T-cell (primary cell): Measurements from ENCODE around the gene CCSER1. TPM values are rescaled to one million over a fixed set of nuclear protein-coding genes. Genes with fewer than 3 reads are reported as not detected.

Experiments
- ATAC-seq, 4 experiments: fragments of 200-7000 bp in 3 of 4; fragments of 150-1000 bp in 1 of 4; cut with Tn5 transposase; replicated peaks in 1 of 4; 1 replicate in 3 of 4; 2 replicates in 1 of 4; pipeline ENCODE4 v1.10.0; 2021; ENCODE audit warnings: moderate library complexity in 3 of 4, mild to moderate bottlenecking in 2 of 4, moderate number of reproducible peaks in 1 of 4
- CTCF ChIA-PET, 2 donors: fragments of 300-600 bp; sonication (Branson Sonifier 250); formaldehyde crosslinking; loops; one replicate each; lab custom pipeline; 2022; ENCODE audit warnings: antibody characterized with exemption in 2 of 2; lab: Charles Lee
- POLR2A ChIA-PET, 2 donors: fragments of 300-600 bp; sonication (Branson Sonifier 250); formaldehyde crosslinking; loops; one replicate each; lab custom pipeline; 2022; ENCODE audit warnings: antibody characterized with exemption in 2 of 2; lab: Charles Lee
- DNase-seq, 35 experiments: peaks; one replicate each; pipeline versions ENCODE4 v3.0.0 to v3.0.0-alpha.2; 2013 to 2023
- H3K27ac ChIP-seq: one replicate; pipeline ENCODE4 v1.5.1; 2013; ENCODE audit warnings: low read length
- H3K27me3 ChIP-seq, 2 experiments: replicated peaks in 1 of 2; 1 replicate in 1 of 2; 2 replicates in 1 of 2; pipeline versions ENCODE4 v1.6.1 to v1.7.0; 2013; ENCODE audit warnings: low read length in 1 of 2, mixed read lengths in 1 of 2; ENCODE audit not compliant: control insufficient read depth in 2 of 2, insufficient read depth in 2 of 2; ENCODE audit errors: extremely low read depth in 1 of 2
- H3K36me3 ChIP-seq, 2 donors: 1 replicate in 1 of 2; 2 replicates in 1 of 2; pipeline versions ENCODE4 v1.6.1 to v1.7.0; 2013; ENCODE audit warnings: low read length in 1 of 2; ENCODE audit not compliant: control insufficient read depth in 2 of 2, insufficient read depth in 1 of 2; ENCODE audit errors: extremely low read depth in 1 of 2
- H3K4me1 ChIP-seq, 2 experiments: 1 replicate in 1 of 2; 2 replicates in 1 of 2; pipeline versions ENCODE4 v1.6.1 to v1.7.0; 2013; ENCODE audit warnings: low read length in 2 of 2, mixed read lengths in 1 of 2; ENCODE audit not compliant: insufficient read depth in 2 of 2, control insufficient read depth in 1 of 2; ENCODE audit errors: extremely low read depth in 1 of 2
- H3K4me3 ChIP-seq, 2 donors: 1 replicate in 1 of 2; 2 replicates in 1 of 2; pipeline versions ENCODE4 v1.5.1 to v1.7.0; 2013; ENCODE audit warnings: mild to moderate bottlenecking in 2 of 2, low read length in 1 of 2, moderate library complexity in 1 of 2; ENCODE audit not compliant: control insufficient read depth in 1 of 2; ENCODE audit errors: extremely low read depth in 1 of 2
- H3K9me3 ChIP-seq: 2 replicates; pipeline ENCODE4 v1.7.0; 2013
- H3K27ac Mint-ChIP-seq, 2 donors: one replicate each; pipeline ENCODE4 v1.8.0; 2020 to 2021; ENCODE audit warnings: mild to moderate bottlenecking in 2 of 2, mixed read lengths in 2 of 2
- H3K27me3 Mint-ChIP-seq, 2 donors: one replicate each; pipeline ENCODE4 v1.8.0; 2021 to 2022; ENCODE audit warnings: mixed read lengths in 2 of 2
- H3K36me3 Mint-ChIP-seq: one replicate; pipeline ENCODE4 v1.8.0; 2021; ENCODE audit warnings: mixed read lengths
- H3K4me1 Mint-ChIP-seq, 3 donors: one replicate each; pipeline ENCODE4 v1.8.0; 2020 to 2022; ENCODE audit warnings: mixed read lengths in 3 of 3, mild to moderate bottlenecking in 1 of 3
- H3K4me3 Mint-ChIP-seq, 3 donors: one replicate each; pipeline ENCODE4 v1.8.0; 2020 to 2022; ENCODE audit warnings: mild to moderate bottlenecking in 3 of 3, mixed read lengths in 3 of 3, moderate library complexity in 3 of 3
- H3K9me3 Mint-ChIP-seq, 3 donors: one replicate each; pipeline ENCODE4 v1.8.0; 2020 to 2022; ENCODE audit warnings: mixed read lengths in 3 of 3
- WGBS: methylation state at CpG from one replicate; pipeline ENCODE4 v1.1.5; 2013; ENCODE audit warnings: missing lambda C conversion rate; ENCODE audit not compliant: insufficient coverage; 5-methylcytosine and 5-hydroxymethylcytosine counted together
- total RNA-seq, 35 experiments: library from RNA in 6 of 35; stranded (reverse) in 6 of 35; fragments of 120-200 nt in 1 of 35; gene quantifications; one replicate each; pipeline versions ENCODE4 v1.2.1 to v1.2.4 and lab custom pipeline; 2013 to 2026

CCSER1 gene
- total RNA-seq, 5 donors from 2014 or later (not counting 1 experiment from before 2014, with no cell fraction given) = 0.35 to 1.4 (median 0.98) TPM

DNA sequence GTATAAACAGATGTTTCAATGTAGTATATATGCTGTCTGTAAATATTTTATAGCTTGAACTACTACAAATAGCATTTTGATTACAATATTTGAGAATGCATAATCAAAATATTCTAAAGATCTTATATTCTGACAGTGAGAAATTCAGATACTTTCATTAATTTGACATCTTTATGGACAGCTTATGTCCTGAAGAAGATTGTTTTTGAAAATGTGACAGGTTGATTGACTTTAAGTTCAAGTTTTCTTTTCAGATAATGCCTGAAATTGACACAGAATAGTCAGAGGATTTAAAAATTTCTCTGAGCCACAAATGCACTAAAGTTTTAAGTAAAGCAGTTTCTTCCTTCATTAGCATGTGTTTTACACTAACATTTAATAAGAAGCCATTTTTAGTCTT, 799.8 kb downstream of the CCSER1 start:
- Mint-ChIP-seq H3K27ac (no peak overlapping the region), H3K4me1 (no peaks in the 10 kb centered on the region), H3K4me3 (no peak overlapping the region), H3K27me3 (no peaks in the 10 kb centered on the region), H3K9me3 (peaks cover 0 to 6% (median 3%) of the 10 kb centered on the region in 3 donors), H3K36me3 (no peaks in the 10 kb centered on the region)
- Histone ChIP-seq H3K4me1 (no peaks in the 10 kb centered on the region), H3K4me3 (no peak overlapping the region), H3K27ac (no peak overlapping the region), H3K9me3 (no peaks in the 10 kb centered on the region), H3K27me3 (no peaks in the 10 kb centered on the region), H3K36me3 (no peaks in the 10 kb centered on the region)
- ChIA-PET POLR2A (no interaction called here), CTCF (no interaction called here)
- DNase-seq (no peak), ATAC-seq (no peak)

DNA sequence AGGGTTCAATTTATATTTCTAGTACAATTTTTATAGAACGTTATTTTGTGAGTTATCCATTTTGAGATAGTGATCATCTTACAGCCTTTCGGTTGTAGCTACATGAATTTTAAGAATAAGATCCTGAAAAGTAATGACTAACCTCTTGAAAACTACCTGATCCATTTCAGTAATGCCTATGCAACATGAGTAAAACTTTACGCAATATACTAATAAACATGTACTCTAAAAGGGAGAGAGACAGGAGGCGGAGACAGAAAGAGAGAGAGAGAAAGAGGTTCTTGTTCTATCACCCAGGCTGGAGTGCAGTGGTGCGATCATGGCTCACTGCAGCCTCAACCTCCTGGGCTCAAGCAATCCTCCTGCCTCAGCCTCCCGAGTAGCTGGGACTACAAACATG, 816.1 kb downstream of the CCSER1 start:
- Mint-ChIP-seq H3K4me1 (no peaks in the 10 kb centered on the region), H3K9me3 (peaks cover 4 to 12% (median 7%) of the 10 kb centered on the region in 3 donors), H3K36me3 (no peaks in the 10 kb centered on the region), H3K4me3 (no peak overlapping the region), H3K27me3 (no peaks in the 10 kb centered on the region), H3K27ac (no peak overlapping the region)
- Histone ChIP-seq H3K27ac (no peak overlapping the region), H3K4me3 (no peak overlapping the region), H3K9me3 (no peaks in the 10 kb centered on the region), H3K27me3 (no peaks in the 10 kb centered on the region), H3K4me1 (no peaks in the 10 kb centered on the region), H3K36me3 (no peaks in the 10 kb centered on the region)
- no CpG with 5 or more reads among the region's 6 CpGs for WGBS
- ATAC-seq (no peak), DNase-seq (no peak)
- CTCF ChIA-PET = no interaction called here
- POLR2A ChIA-PET = no interaction called here

DNA sequence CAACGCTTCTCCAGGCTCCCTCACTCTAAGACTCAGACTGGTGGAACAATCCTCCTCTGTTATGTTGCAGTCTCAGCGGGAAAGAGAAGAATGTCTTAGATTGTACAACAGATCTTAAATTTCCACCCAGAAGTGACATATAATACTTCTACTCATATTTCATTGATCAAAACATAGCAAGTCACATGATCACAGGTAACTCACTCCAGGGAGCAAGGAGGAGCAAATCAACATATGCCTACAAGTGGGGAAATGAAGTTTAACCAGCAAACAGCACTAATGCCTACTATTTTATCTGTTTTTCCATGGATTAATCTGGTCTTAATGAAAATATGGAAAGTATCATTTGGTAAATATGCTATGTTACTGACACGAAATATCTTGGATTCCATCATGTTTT, 819.8 kb downstream of the CCSER1 start:
- ATAC-seq = no peak
- H3K4me3 Mint-ChIP-seq = no peak overlapping the region
- ChIA-PET CTCF (no interaction called here), POLR2A (no interaction called here)
- Histone ChIP-seq H3K9me3 (no peaks in the 10 kb centered on the region), H3K4me1 (no peaks in the 10 kb centered on the region), H3K27ac (no peak overlapping the region), H3K4me3 (no peak overlapping the region), H3K36me3 (no peaks in the 10 kb centered on the region), H3K27me3 (no peaks in the 10 kb centered on the region)
- no peaks in the 10 kb centered on the region for H3K27me3 Mint-ChIP-seq
- H3K4me1 Mint-ChIP-seq = no peaks in the 10 kb centered on the region
- no peak for DNase-seq
- no peak overlapping the region for H3K27ac Mint-ChIP-seq
- peaks cover 4 to 12% (median 9%) of the 10 kb centered on the region in 3 donors for H3K9me3 Mint-ChIP-seq
- H3K36me3 Mint-ChIP-seq = no peaks in the 10 kb centered on the region
- WGBS = no CpG with 5 or more reads among the region's 3 CpGs

DNA sequence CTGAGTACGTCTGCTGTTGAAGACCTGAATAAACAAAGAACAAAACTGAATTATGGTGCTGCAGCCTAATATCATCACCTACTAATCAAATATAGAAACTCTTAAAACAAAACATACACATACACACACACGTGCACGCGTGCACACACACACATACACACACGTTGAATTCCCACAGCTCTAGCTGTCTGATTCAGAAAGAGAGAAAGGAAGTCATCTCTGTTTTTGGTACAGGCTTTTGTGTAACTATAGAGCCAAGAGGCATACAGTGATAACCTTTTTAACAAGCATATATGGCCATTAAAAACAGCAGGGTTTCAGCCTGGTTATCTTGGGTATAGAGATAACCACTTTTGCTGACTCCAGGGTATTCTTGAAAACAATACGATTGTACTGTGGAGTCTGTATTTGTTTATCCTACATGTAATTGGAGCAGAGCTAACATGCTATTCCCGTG, 823.2 kb downstream of the CCSER1 start:
- DNase-seq (no peak), ATAC-seq (no peak)
- H3K4me1 Mint-ChIP-seq = no peaks in the 10 kb centered on the region
- Histone ChIP-seq H3K4me3 (no peak overlapping the region), H3K27me3 (no peaks in the 10 kb centered on the region), H3K4me1 (no peaks in the 10 kb centered on the region), H3K27ac (no peak overlapping the region), H3K9me3 (no peaks in the 10 kb centered on the region), H3K36me3 (no peaks in the 10 kb centered on the region)
- H3K36me3 Mint-ChIP-seq = no peaks in the 10 kb centered on the region
- H3K4me3 Mint-ChIP-seq = no peak overlapping the region
- no CpG with 5 or more reads among the region's 7 CpGs for WGBS
- ChIA-PET CTCF (no interaction called here), POLR2A (no interaction called here)
- peaks cover 4 to 7% (median 4%) of the 10 kb centered on the region in 3 donors for H3K9me3 Mint-ChIP-seq
- no peak overlapping the region for H3K27ac Mint-ChIP-seq
- H3K27me3 Mint-ChIP-seq = no peaks in the 10 kb centered on the region

DNA sequence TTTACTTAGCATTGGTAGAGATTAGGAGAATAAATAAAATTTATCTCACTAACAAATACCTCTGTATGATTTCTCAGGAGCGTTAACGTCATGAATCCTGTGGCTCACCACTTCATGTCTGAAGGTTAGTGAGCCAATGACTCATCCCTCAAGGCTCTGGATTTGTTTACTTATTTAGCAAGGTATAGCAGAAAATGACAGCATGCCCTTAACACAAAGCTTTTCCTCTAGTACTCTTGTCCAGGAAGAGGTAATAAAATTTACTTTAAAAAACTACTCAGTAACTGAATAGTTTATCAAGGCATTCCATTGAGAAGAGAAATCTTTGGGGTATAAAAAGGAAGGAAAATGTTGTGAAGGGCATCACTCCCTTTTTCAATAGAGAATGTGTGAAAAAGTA, 823.8 kb downstream of the CCSER1 start:
- no peak for DNase-seq
- no peak overlapping the region for H3K27ac ChIP-seq
- no peak for ATAC-seq
- Mint-ChIP-seq H3K36me3 (no peaks in the 10 kb centered on the region), H3K4me1 (no peaks in the 10 kb centered on the region), H3K27me3 (no peaks in the 10 kb centered on the region), H3K4me3 (no peak overlapping the region), H3K9me3 (peaks cover 4 to 7% (median 4%) of the 10 kb centered on the region in 3 donors), H3K27ac (no peak overlapping the region)
- no peaks in the 10 kb centered on the region for H3K9me3 ChIP-seq
- ChIA-PET POLR2A (no interaction called here), CTCF (no interaction called here)
- WGBS = no CpG with 5 or more reads among the region's 2 CpGs
- H3K36me3 ChIP-seq = no peaks in the 10 kb centered on the region
- no peak overlapping the region for H3K4me3 ChIP-seq
- H3K27me3 ChIP-seq = no peaks in the 10 kb centered on the region
- no peaks in the 10 kb centered on the region for H3K4me1 ChIP-seq

DNA sequence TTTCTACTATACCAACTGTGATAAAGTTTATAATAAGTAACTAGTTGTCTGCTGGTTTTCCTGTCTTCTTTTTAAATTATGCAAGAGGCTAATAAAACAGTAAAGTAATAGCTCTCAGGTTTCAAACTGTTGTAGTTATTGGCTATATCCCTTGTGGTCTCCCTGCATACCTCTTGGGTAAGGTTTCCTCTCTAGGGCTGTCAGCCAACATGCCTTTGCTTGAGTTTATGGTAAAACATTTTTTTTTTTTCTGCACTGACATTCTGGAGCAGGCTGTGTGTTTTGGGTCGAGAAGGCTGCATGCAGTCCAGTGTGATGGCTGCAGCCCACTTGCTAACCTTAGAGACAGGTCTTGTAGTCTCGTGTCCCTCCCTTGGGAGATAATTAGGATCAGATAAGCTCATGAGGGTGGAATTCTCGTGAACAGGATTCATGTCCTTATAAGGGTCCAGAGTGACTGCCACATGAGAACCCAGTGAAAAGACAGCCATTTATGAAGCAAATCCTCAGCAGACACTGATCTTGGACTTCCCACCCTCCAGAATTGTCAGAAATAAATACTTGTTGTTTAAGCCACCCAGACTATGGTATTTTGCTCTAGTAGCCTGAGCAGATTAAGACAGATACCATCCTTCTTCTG, 831.2 kb downstream of the CCSER1 start:
- Mint-ChIP-seq H3K4me1 (no peaks in the 10 kb centered on the region), H3K4me3 (no peak overlapping the region), H3K36me3 (no peaks in the 10 kb centered on the region), H3K27ac (no peak overlapping the region), H3K27me3 (no peaks in the 10 kb centered on the region), H3K9me3 (peaks cover 0 to 4% (median 4%) of the 10 kb centered on the region in 3 donors)
- DNase-seq (no peak), ATAC-seq (no peak)
- ChIA-PET CTCF (interaction anchor here in 1 of 2 donors (0.7 kb wide), 1 partner anchor 93 kb away, joined by 3 read pairs; no protein-coding TSS in a partner anchor), POLR2A (no interaction called here)
- 61% methylated on average over 2 of the region's 3 CpGs for WGBS
- Histone ChIP-seq H3K4me3 (no peak overlapping the region), H3K9me3 (no peaks in the 10 kb centered on the region), H3K4me1 (no peaks in the 10 kb centered on the region), H3K36me3 (no peaks in the 10 kb centered on the region), H3K27me3 (no peaks in the 10 kb centered on the region), H3K27ac (no peak overlapping the region)
